K562 (cell line): ENCODE measurements around the gene LINGO3. TPM values are rescaled to one million over a fixed set of nuclear protein-coding genes. Genes with fewer than 3 reads are reported as not detected.
A peak's percentile ranks its signal among the peaks of the same experiment; 100 is the strongest.

ENCODE experiments used
- ATAC-seq: fragments of 200-7000 bp; cut with Tn5 transposase; 3 replicates; pipeline ENCODE4 v1.9.1; 2020; ENCODE audit warnings: moderate library complexity
- BruUV-seq: library from RNA; stranded (reverse); fragments of 400-500 nt; replicated peaks from 2 replicates; lab custom pipeline; 2021; lab: Mats Ljungman, UMichigan
- CTCF ChIA-PET: fragments of 300-600 bp; formaldehyde crosslinking; extraction: SDS; loops from one replicate; lab custom pipeline; 2021; ENCODE audit warnings: low intra/inter-chr PET ratio; lab: Yijun Ruan, JAX
- POLR2A ChIA-PET: fragments of 300-600, 350-650 bp; sonication (Branson Sonifier 250); formaldehyde crosslinking; extraction: SDS; loops from one replicate; lab custom pipeline; 2021; ENCODE audit warnings: antibody characterized with exemption, inconsistent platforms; lab: Yijun Ruan, JAX
- DNase-seq, 4 experiments: peaks; one replicate each; pipeline versions ENCODE4 v3.0.0 to v3.0.0-alpha.2; 2011 to 2018; ENCODE audit warnings: low spot score in 3 of 4, mixed read lengths in 3 of 4; ENCODE audit errors: extremely low read depth in 1 of 4
- FAIRE-seq: peaks from 2 replicates; lab custom pipeline; 2011; peaks lifted over from hg19 to GRCh38; lab: Jason Lieb, UNC
- H2AFZ ChIP-seq: 2 replicates; pipeline ENCODE4 v1.6.0; 2011; ENCODE audit warnings: low read depth, low read length, control low read depth, inconsistent platforms
- H3K27ac ChIP-seq: fragments of 200-600 bp; 3 replicates; pipeline ENCODE4 v1.8.0; 2011; ENCODE audit warnings: low read depth, mild to moderate bottlenecking, control low read depth, inconsistent platforms, low read length, moderate library complexity, mixed read lengths; ENCODE audit errors: extremely low read depth
- H3K27me3 ChIP-seq, 2 experiments: fragments of 300-600 bp in 1 of 2; 2 replicates in 1 of 2; 3 replicates in 1 of 2; pipeline versions ENCODE4 v1.6.0 to v1.8.0; 2011; ENCODE audit warnings: inconsistent platforms in 2 of 2, low read length in 2 of 2, mild to moderate bottlenecking in 1 of 2, mixed read lengths in 1 of 2, moderate library complexity in 1 of 2; ENCODE audit not compliant: control insufficient read depth in 2 of 2, insufficient read depth in 2 of 2
- H3K36me3 ChIP-seq: fragments of 300-600 bp; 3 replicates; pipeline ENCODE4 v1.8.0; 2011; ENCODE audit warnings: mild to moderate bottlenecking, low read length, inconsistent platforms; ENCODE audit not compliant: control insufficient read depth, insufficient read depth
- H3K4me1 ChIP-seq, 2 experiments: fragments of 200-600 bp in 1 of 2; replicated peaks in 1 of 2; 2 replicates in 1 of 2; 3 replicates in 1 of 2; pipeline versions ENCODE4 v1.5.1 to v1.8.0; 2011; ENCODE audit warnings: inconsistent platforms in 2 of 2, low read length in 2 of 2, mild to moderate bottlenecking in 1 of 2, mixed read lengths in 1 of 2, moderate library complexity in 1 of 2; ENCODE audit not compliant: control insufficient read depth in 2 of 2, insufficient read depth in 2 of 2
- H3K4me2 ChIP-seq: 2 replicates; pipeline ENCODE4 v1.6.1; 2011; ENCODE audit warnings: low read length, control low read depth, inconsistent platforms, mixed read lengths; ENCODE audit not compliant: insufficient read depth
- H3K4me3 ChIP-seq: fragments of 200-600 bp; sonication (generic), shearing (Covaris generic); 2 replicates; pipeline ENCODE4 v1.5.1; 2016; ENCODE audit warnings: control low read depth, inconsistent platforms
- H3K79me2 ChIP-seq: fragments of 200-600 bp; 3 replicates; pipeline ENCODE4 v1.8.0; 2011; ENCODE audit warnings: low read length, inconsistent platforms; ENCODE audit not compliant: control insufficient read depth, insufficient read depth
- H3K9ac ChIP-seq, 2 experiments: 2 replicates each; pipeline versions ENCODE4 v1.6.0 to v1.6.1; 2011; ENCODE audit warnings: low read depth in 2 of 2, low read length in 2 of 2, control low read depth in 1 of 2, inconsistent platforms in 1 of 2, mild to moderate bottlenecking in 1 of 2, mixed read lengths in 1 of 2; ENCODE audit not compliant: insufficient read depth in 1 of 2
- H3K9me1 ChIP-seq: one replicate; pipeline ENCODE4 v1.6.0; 2011; ENCODE audit warnings: inconsistent platforms, mild to moderate bottlenecking, low read length, moderate library complexity; ENCODE audit not compliant: control insufficient read depth, insufficient read depth
- H3K9me3 ChIP-seq: replicated peaks from 2 replicates; pipeline ENCODE4 v1.5.1; 2011; ENCODE audit warnings: low read depth, low read length, inconsistent platforms; ENCODE audit not compliant: control insufficient read depth, insufficient read depth
- H4K20me1 ChIP-seq: replicated peaks from 2 replicates; pipeline ENCODE4 v1.6.1; 2011; ENCODE audit warnings: low read length, inconsistent platforms, mixed read lengths; ENCODE audit not compliant: control insufficient read depth, insufficient read depth
- BACH1 ChIP-seq: fragments of 200-800 bp; sonication (Bioruptor generic); IDR thresholded peaks from 2 replicates; pipeline ENCODE4 v1.6.1; 2016; ENCODE audit warnings: missing genetic modification characterization, missing compliant biosample characterization
- E2F5 ChIP-seq: sonication (generic); formaldehyde crosslinking; IDR thresholded peaks from 2 replicates; pipeline ENCODE4 v1.8.0; 2022; ENCODE audit warnings: mild to moderate bottlenecking, missing genetic modification reagents
- E4F1 ChIP-seq: fragments of 250-450 bp; sonication (Bioruptor Pico); IDR thresholded peaks from 2 replicates; pipeline ENCODE4 v1.5.0; 2021; ENCODE audit warnings: mild to moderate bottlenecking, borderline replicate concordance
- RBM14 ChIP-seq: fragments of 200-400 bp; formaldehyde crosslinking; IDR thresholded peaks from 2 replicates; pipeline ENCODE4 v1.6.1; 2018; ENCODE audit warnings: low read depth, mild to moderate bottlenecking, low read length, moderate library complexity, borderline replicate concordance; ENCODE audit not compliant: insufficient read depth
- TEAD4 ChIP-seq, 2 experiments: sonication (generic) in 1 of 2; formaldehyde crosslinking in 1 of 2; IDR thresholded peaks; 2 replicates each; pipeline versions ENCODE4 v1.6.1 to v1.8.0; 2012 to 2022; ENCODE audit warnings: borderline replicate concordance in 1 of 2, inconsistent platforms in 1 of 2, low read length in 1 of 2, mild to moderate bottlenecking in 1 of 2, missing genetic modification reagents in 1 of 2
- ZNF140 ChIP-seq: fragments of 250-450 bp; sonication (Bioruptor Pico); IDR thresholded peaks from 2 replicates; pipeline ENCODE4 v1.8.0; 2021; ENCODE audit warnings: moderate library complexity, mild to moderate bottlenecking, inconsistent platforms
- ZNF407 ChIP-seq: fragments of 450-650 bp; IDR thresholded peaks from 2 replicates; pipeline ENCODE4 v1.6.1; 2016; ENCODE audit warnings: low read depth
- ZNF717 ChIP-seq: fragments of 250-450 bp; sonication (Bioruptor Pico); IDR thresholded peaks from 2 replicates; pipeline ENCODE4 v1.5.0; 2021
- WGBS: fragments of 100-300 bp; shearing (Covaris generic); methylation state at CpG from one replicate; pipeline ENCODE4 v1.1.6; 2016; ENCODE audit warnings: low coverage, mixed read lengths; ENCODE audit not compliant: insufficient coverage; ENCODE audit errors: missing lambda C conversion rate; 5-methylcytosine and 5-hydroxymethylcytosine counted together
- in situ Hi-C: fragments of 300-500 bp; cut with MboI; formaldehyde crosslinking; loops from 4 replicates; pipeline ENCODE4 v1.15.0; 2018; ENCODE audit warnings: inconsistent platforms, mixed read lengths
- intact Hi-C: fragments of 100-400 bp; cut with micrococcal nuclease; formaldehyde crosslinking; loops from 2 replicates; pipeline ENCODE4 v1.14.2; 2022
- polyA plus RNA-seq, 8 experiments: library from polyadenylated mRNA; depleted of rRNA in 4 of 8; stranded (reverse) in 5 of 8; unstranded in 3 of 8; fragments of >200 nt; fragmentation: Nextera tagmentation in 2 of 8; fragmentation: Illumina TruSeq in 1 of 8; extraction: Ambion mirVana in 2 of 8; extraction: Trizol in 1 of 8; gene quantifications; 2 replicates each; pipeline versions ENCODE4 v1.2.1 to v1.2.3, GENCODE V29; 2011 to 2014; ENCODE audit warnings: inconsistent platforms in 1 of 8, missing spikeins in 1 of 8
- total RNA-seq, 7 experiments: library from RNA; depleted of rRNA in 6 of 7; stranded (reverse); fragments of >200 nt in 6 of 7; fragmentation: Illumina TruSeq in 2 of 7; extraction: Trizol in 2 of 7; gene quantifications; 2 replicates each; pipeline versions ENCODE4 v1.2.1 to v1.2.3, GENCODE V29; 2011 to 2021; ENCODE audit warnings: low replicate concordance in 1 of 7

The LINGO3 gene
- total and polyA plus RNA-seq, 9 of the 15 experiments (the other 6 are each of a cell fraction or from before 2014, with no cell fraction given): 0.03 to 0.05 (median 0.03) TPM; not detected in 6

- Histone ChIP-seq H3K9ac (peak overlapping the region; percentile 27 to 86; a peak in 3 of 4 replicates), H3K36me3 (peaks cover 5% of the 10 kb centered on the region; the same call in 2 of the 3 replicates), H3K9me1 (no peaks in the 10 kb centered on the region), H3K27ac (peak overlapping the region; percentile 49), H3K9me3 (no peaks in the 10 kb centered on the region), H3K79me2 (peaks cover 30% of the 10 kb centered on the region), H3K4me1 (peaks cover 24 to 62% of the 10 kb centered on the region in 2 experiments), H3K27me3 (no peaks in the 10 kb centered on the region), H3K4me3 (no peak overlapping the region), H4K20me1 (peaks cover 18% of the 10 kb centered on the region), H3K4me2 (peak overlapping the region; percentile 55), H2AFZ (peak overlapping the region; percentile 82)
- POLR2A ChIA-PET: interaction anchor here (0.6 to 1.7 kb wide), 4 partner anchors 10 to 717 kb away, joined by 3 to 6 read pairs (median 3); no protein-coding TSS in a partner anchor
- in situ Hi-C loops: no loop called here
- intact Hi-C loops: loop anchor here (10.0 kb wide), 1 partner anchor 102 kb away; the partner anchor contains the start of gene DOT1L
- no TSS peak for BruUV-seq
- WGBS: 36% methylated on average over 12 of the region's 18 CpGs
- peak; percentile 40 for ATAC-seq
- CTCF ChIA-PET: no interaction called here
- peak; percentile 51 to 91 (median 64) for DNase-seq
- peak; percentile 88 for FAIRE-seq
- no peak for TF ChIP-seq RBM14
- TF ChIP-seq ZNF717 (CRISPR knock-in tag): no peak
- no peak for TF ChIP-seq E2F5 (CRISPR knock-in tag)
- TF ChIP-seq ZNF140 (CRISPR knock-in tag): no peak
- TF ChIP-seq ZNF407: no peak
- TF ChIP-seq E4F1 (CRISPR knock-in tag): no peak
- no peak for TF ChIP-seq BACH1 (tag)
- TF ChIP-seq TEAD4 (IDR thresholded peaks at IDR 0.05; ENCODE audit: low read length): no peak
- no peak for TF ChIP-seq TEAD4 (CRISPR knock-in tag; IDR thresholded peaks at IDR 0.05; ENCODE audit: borderline replicate concordance)
Measured at GRCh38 chr19:2266183-2266993, 41.6 kb downstream of the LINGO3 start.
